IPS-20b (cell line): ENCODE measurements around the gene CETN3.

Experiments used
- H3K27ac ChIP-seq: one replicate; pipeline ENCODE4 v1.5.1; 2013; ENCODE audit warnings: low read length
- H3K27me3 ChIP-seq: 2 replicates; pipeline ENCODE4 v1.6.1; 2013; ENCODE audit warnings: mild to moderate bottlenecking, low read length, inconsistent platforms; ENCODE audit not compliant: insufficient read depth
- H3K36me3 ChIP-seq: 2 replicates; pipeline ENCODE4 v1.6.1; 2013; ENCODE audit warnings: low read depth, mild to moderate bottlenecking, inconsistent platforms, low read length, moderate library complexity; ENCODE audit not compliant: insufficient read depth
- H3K4me1 ChIP-seq: 2 replicates; pipeline ENCODE4 v1.6.1; 2013; ENCODE audit warnings: mild to moderate bottlenecking, control low read depth, inconsistent platforms, low read length, moderate library complexity; ENCODE audit not compliant: insufficient read depth
- H3K4me3 ChIP-seq: 2 replicates; pipeline ENCODE4 v1.5.1; 2013; ENCODE audit warnings: mild to moderate bottlenecking, low read length, inconsistent platforms
- H3K9ac ChIP-seq: 2 replicates; pipeline ENCODE4 v1.6.1; 2013; ENCODE audit warnings: low read depth, mild to moderate bottlenecking, inconsistent platforms, low read length, moderate library complexity
- H3K9me3 ChIP-seq: 2 replicates; pipeline ENCODE4 v1.6.1; 2013; ENCODE audit warnings: mild to moderate bottlenecking, low read depth, low read length, inconsistent platforms; ENCODE audit not compliant: insufficient read depth

Gene CETN3

DNA sequence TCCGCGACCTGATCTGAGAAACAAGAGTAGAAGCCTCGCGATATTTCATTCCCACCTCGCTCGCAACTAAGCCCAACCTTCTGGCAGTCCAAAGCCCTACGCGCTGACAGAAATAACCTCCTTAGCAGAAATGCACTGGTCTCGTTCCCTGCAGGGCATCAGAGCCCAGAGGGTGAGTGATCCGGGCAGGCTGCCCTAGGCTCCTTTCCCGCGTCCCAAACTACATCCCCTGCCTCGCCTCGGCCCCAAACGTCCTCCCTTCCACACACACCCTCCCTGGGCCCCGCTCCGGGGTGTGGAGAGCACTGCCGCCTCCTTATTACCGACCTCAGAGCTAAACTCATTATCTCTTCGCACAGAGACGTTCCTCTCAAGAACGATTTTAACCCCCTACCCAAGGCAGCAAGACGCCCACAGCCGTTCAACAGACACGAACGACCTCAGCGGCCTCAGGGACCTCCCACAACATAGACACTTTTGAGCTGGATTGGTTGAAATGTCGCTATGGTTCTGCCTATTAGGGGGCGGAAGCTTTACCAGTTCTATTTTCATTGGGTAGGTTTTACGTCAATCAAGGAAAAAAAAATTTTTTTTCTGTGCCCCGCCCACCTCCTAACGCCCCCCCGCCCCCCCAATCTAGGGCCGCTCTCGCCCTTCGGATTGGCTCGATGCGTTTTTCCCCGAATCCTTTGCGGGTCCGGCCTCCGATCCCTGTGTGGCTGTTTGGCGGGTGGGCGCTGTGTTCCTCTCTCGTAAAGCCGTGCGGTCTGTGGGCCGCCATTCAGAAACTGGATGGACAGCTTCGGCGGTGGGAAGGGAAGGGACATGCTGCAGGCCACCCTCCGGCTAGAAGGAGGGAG lies at the start of gene CETN3:
Gene CETN3 (minus strand): TSS at position 439 of the 860 bp plus-strand sequence. CDS start 95 bp downstream, at position 344.
- Histone ChIP-seq H3K9me3 (no peaks in the 10 kb centered on the region), H3K27me3 (no peaks in the 10 kb centered on the region), H3K36me3 (peaks cover 20% of the 10 kb centered on the region), H3K4me1 (peaks cover 16% of the 10 kb centered on the region), H3K9ac (peak within 1 kb of the TSS; percentile 100), H3K27ac (peak within 1 kb of the TSS; percentile 99), H3K4me3 (peak within 1 kb of the TSS; percentile 99)

DNA sequence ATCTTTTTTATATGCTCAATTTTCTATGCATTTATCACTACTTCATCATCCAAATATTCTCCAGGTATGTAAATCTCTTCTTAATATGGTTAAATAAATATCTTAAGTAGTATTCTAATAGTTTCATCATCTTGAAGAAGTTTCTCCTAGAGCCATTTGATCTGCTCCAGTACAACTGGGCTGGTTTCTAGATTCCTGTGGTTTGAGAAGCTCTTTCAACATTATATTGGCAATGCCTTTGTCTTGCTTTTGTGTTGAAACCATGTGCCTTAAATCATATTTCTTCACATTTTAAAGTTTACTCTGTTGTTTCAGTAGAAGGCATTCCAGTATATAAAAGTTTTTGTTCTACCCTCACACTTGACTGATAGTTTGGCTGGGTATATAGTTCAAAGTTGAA lies 37.4 kb upstream of the CETN3 start:
- no peaks in the 10 kb centered on the region for H3K27me3 ChIP-seq
- H3K9me3 ChIP-seq: no peaks in the 10 kb centered on the region
- H3K36me3 ChIP-seq: no peaks in the 10 kb centered on the region
- no peak overlapping the region for H3K27ac ChIP-seq
- H3K4me1 ChIP-seq: no peaks in the 10 kb centered on the region
- no peak overlapping the region for H3K4me3 ChIP-seq
- H3K9ac ChIP-seq: no peak overlapping the region

DNA sequence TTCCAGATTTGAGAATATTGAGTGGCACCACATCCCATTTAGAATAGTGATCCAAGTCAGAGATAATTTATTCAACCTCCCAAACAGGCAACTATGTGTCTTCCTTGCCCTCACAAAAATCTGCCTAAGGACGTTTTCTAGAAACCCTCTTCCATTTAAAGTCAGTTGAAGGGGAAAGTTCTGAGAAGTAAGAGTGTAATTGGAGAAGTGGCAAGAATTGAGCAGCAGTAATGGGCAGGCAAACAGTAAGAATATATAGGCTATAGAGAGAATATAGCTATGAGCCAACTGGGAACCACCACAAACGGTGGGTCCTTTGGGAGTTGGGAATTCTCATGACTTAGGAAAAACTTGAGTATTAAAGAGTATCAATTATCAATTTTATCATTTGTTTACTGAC lies 31.1 kb upstream of the CETN3 start:
- Histone ChIP-seq H3K9ac (no peak overlapping the region), H3K36me3 (no peaks in the 10 kb centered on the region)

DNA sequence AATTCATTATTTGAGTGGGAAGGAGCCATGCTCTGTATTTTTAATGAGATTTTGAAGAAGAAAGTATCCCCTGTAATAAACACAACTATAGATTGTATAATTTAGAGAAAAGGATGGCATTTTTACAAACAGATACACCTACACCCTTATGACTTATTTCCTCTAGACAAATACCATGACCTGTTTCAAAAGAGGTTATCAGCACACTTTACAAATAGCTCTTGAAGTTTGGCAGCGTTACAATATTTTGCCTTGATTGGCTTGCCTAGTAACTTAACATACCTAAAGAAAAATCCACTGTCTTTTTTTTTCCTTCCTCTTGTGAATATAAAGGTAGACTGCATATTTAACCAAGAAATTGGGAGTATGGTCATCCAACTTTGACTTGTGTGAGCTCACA lies 28.5 kb upstream of the CETN3 start:
- Histone ChIP-seq H3K9me3 (no peaks in the 10 kb centered on the region), H3K9ac (no peak overlapping the region), H3K4me1 (no peaks in the 10 kb centered on the region), H3K27ac (no peak overlapping the region), H3K4me3 (no peak overlapping the region), H3K27me3 (no peaks in the 10 kb centered on the region), H3K36me3 (no peaks in the 10 kb centered on the region)

More for the DNA sequence above, 31.1 kb upstream of the CETN3 start:
- H3K27me3 ChIP-seq: no peaks in the 10 kb centered on the region
- no peaks in the 10 kb centered on the region for H3K9me3 ChIP-seq
- no peak overlapping the region for H3K4me3 ChIP-seq
- H3K27ac ChIP-seq: no peak overlapping the region
- H3K4me1 ChIP-seq: no peaks in the 10 kb centered on the region

DNA sequence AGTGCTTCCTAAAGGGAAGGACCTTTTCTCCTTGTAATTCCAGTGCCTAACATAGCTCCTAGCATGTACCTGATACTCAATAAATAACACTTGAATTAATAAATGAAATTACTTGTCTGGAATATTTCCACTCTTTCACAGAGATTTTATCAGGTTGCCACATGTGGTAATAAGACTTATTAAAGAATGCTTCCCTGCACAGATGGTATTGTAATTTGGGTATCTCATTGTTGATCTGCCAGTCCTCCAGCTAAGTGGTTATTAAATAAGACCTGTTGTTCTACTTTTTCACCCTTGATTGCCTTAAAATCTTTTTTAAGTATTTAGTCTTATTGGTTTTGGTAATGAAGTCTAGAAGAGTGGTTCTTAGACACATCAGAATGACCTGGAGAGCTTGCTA lies 28.1 kb upstream of the CETN3 start:
- Histone ChIP-seq H3K27ac (no peak overlapping the region), H3K4me3 (no peak overlapping the region), H3K36me3 (no peaks in the 10 kb centered on the region), H3K27me3 (no peaks in the 10 kb centered on the region), H3K9ac (no peak overlapping the region), H3K4me1 (no peaks in the 10 kb centered on the region), H3K9me3 (no peaks in the 10 kb centered on the region)

DNA sequence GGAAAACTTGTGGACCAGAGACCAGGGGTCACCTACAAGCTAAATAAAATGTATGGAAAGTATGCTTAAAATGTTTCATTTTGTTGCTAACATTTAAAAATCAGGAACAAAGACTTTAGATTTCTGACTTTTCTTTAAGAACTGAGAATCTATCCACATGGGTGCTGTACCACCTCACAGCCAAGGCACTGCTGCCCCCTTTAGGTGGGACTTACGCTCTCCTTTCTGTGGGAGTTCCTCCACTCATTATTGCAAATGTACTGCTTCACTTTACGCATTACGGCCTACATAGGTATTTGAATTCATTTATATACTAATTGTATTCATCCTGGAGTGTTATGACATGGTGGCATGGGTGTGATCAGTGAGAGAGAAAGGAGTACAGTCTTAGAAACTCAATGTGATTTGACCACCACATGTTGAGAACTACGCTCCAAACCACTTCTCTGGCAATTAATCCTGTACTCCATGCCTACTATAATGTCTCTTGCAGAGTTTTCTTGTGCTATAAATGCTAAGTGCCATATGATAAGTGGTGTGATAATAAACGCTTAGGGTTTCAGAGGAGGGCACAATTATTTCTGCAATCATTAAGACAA lies 24.7 kb upstream of the CETN3 start:
- Histone ChIP-seq H3K27me3 (no peaks in the 10 kb centered on the region), H3K4me1 (no peaks in the 10 kb centered on the region)

DNA sequence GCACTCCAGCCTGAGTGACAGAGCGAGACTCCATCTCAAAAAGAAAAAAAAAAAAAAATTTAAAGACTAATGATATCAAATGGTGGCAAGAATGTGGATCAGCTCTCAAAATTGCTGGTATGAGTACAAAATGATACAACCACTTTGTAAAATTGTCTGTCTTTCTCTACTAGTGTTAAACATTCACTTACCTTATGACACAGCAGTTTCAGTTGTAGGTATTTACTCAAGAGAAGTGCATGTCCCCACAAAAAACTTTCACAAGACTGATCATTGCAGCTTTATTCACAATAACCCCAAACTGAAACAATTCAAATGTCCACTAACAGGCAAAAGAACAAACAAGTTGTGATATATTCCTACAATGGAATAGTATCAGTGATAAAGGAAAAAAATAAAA lies 14.7 kb upstream of the CETN3 start:
- H3K9me3 ChIP-seq: no peaks in the 10 kb centered on the region
- no peaks in the 10 kb centered on the region for H3K4me1 ChIP-seq
- no peaks in the 10 kb centered on the region for H3K36me3 ChIP-seq
- H3K4me3 ChIP-seq: no peak overlapping the region
- no peak overlapping the region for H3K27ac ChIP-seq
- H3K9ac ChIP-seq: no peak overlapping the region
- H3K27me3 ChIP-seq: no peaks in the 10 kb centered on the region

More for the DNA sequence above, 24.7 kb upstream of the CETN3 start:
- Histone ChIP-seq H3K36me3 (no peaks in the 10 kb centered on the region), H3K9me3 (no peaks in the 10 kb centered on the region), H3K27ac (no peak overlapping the region), H3K4me3 (no peak overlapping the region), H3K9ac (no peak overlapping the region)

GRCh38 chr5:90421136-90421535 lies 11.6 kb upstream of the CETN3 start:
- H3K4me1 ChIP-seq: no peaks in the 10 kb centered on the region
- no peak overlapping the region for H3K27ac ChIP-seq
- no peaks in the 10 kb centered on the region for H3K36me3 ChIP-seq
- no peaks in the 10 kb centered on the region for H3K9me3 ChIP-seq
- H3K27me3 ChIP-seq: no peaks in the 10 kb centered on the region
- H3K9ac ChIP-seq: no peak overlapping the region
- H3K4me3 ChIP-seq: no peak overlapping the region

- Histone ChIP-seq H3K27ac (no peak overlapping the region), H3K4me1 (no peaks in the 10 kb centered on the region), H3K27me3 (no peaks in the 10 kb centered on the region), H3K4me3 (no peak overlapping the region), H3K9me3 (no peaks in the 10 kb centered on the region), H3K9ac (no peak overlapping the region), H3K36me3 (no peaks in the 10 kb centered on the region)
These were observed 8.7 kb upstream of the CETN3 start for GRCh38 chr5:90418214-90418613.

DNA sequence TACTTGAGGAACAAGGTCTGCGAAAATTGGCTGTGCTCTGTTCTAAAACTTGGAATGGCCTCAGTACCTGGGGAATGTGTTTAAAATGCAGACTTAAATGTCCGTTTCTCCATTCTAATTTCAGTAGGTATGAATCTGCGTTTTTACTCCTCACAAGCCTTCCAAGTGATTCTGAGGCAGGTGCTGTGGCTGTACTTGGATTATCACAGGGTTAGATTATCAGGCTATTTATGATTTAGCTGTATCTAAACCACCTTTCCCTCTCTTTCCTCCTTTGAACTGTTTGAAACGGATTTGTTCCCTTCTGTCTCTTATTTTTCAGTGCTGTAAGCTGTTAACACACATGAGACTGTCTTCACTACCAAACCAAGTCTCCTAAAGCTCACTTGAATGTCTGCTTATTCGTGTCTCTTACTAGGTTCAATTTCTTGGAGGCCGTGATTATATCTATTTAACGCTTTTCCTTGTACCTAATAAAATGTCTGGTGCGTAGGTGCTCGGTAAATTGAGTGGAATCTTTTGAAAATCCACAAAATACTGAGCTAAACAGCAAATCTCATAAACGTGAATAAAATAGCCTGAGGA lies 714 bp upstream of the CETN3 start:
- no peaks in the 10 kb centered on the region for H3K27me3 ChIP-seq
- H3K4me3 ChIP-seq: peak overlapping the region; percentile 99
- H3K27ac ChIP-seq: peak overlapping the region; percentile 99

GRCh38 chr5:90408571-90409317 lies 812 bp downstream of the CETN3 start:
- Histone ChIP-seq H3K9me3 (no peaks in the 10 kb centered on the region), H3K27ac (peak overlapping the region; percentile 49), H3K36me3 (peaks cover 26% of the 10 kb centered on the region), H3K9ac (peak overlapping the region; percentile 98), H3K27me3 (no peaks in the 10 kb centered on the region), H3K4me3 (peak overlapping the region; percentile 94), H3K4me1 (peaks cover 16% of the 10 kb centered on the region)

More for the DNA sequence above, 714 bp upstream of the CETN3 start:
- peak overlapping the region; percentile 100 for H3K9ac ChIP-seq
- peaks cover 12% of the 10 kb centered on the region for H3K36me3 ChIP-seq
- peaks cover 16% of the 10 kb centered on the region for H3K4me1 ChIP-seq
- H3K9me3 ChIP-seq: no peaks in the 10 kb centered on the region
